Heart left ventricle (tissue), 16 donors: ENCODE results near the gene RNU1-4. TPM values are rescaled to one million over a fixed set of nuclear protein-coding genes. Genes with fewer than 3 reads are reported as not detected.
A peak's percentile ranks its signal among the peaks of the same experiment; 100 is the strongest.
"Not testable (repeated sequence)": the region's sequence is repeated elsewhere in the genome, so short reads cannot be mapped to it uniquely, and the experiment has no call there.

Experiments
- ATAC-seq, 4 donors: fragments of 200-7000 bp; cut with Tn5 transposase; one replicate each; pipeline ENCODE4 v1.9.1; 2020 to 2022; ENCODE audit warnings: moderate library complexity in 4 of 4, mild to moderate bottlenecking in 3 of 4, moderate number of reproducible peaks in 1 of 4
- DNase-seq, 5 donors: peaks; one replicate each; pipeline ENCODE4 v3.0.0-alpha.2; 2020
- H3K27ac ChIP-seq, 12 donors: fragments of 200-600 bp; sonication (generic) in 4 of 12; one replicate each; pipeline versions ENCODE4 v1.5.0 to v1.8.0; 2016 to 2022; ENCODE audit warnings: mild to moderate bottlenecking in 2 of 12
- H3K27me3 ChIP-seq, 9 donors: fragments of 200-600 bp; sonication (generic) in 2 of 9; one replicate each; pipeline versions ENCODE4 v1.5.1 to v1.8.0; 2016 to 2022; ENCODE audit warnings: mild to moderate bottlenecking in 3 of 9
- H3K36me3 ChIP-seq, 9 donors: fragments of 200-600 bp; sonication (generic) in 2 of 9; one replicate each; pipeline versions ENCODE4 v1.5.0 to v1.8.0; 2018 to 2022; ENCODE audit warnings: mild to moderate bottlenecking in 2 of 9
- H3K4me1 ChIP-seq, 12 donors: fragments of 200-600 bp; sonication (generic) in 4 of 12; one replicate each; pipeline versions ENCODE4 v1.5.0 to v1.8.0; 2016 to 2022; ENCODE audit warnings: mild to moderate bottlenecking in 3 of 12
- H3K4me3 ChIP-seq, 12 donors: fragments of 200-600 bp; sonication (generic) in 4 of 12; one replicate each; pipeline versions ENCODE4 v1.5.0 to v1.8.0; 2017 to 2022; ENCODE audit warnings: mild to moderate bottlenecking in 9 of 12, moderate library complexity in 4 of 12
- H3K9me3 ChIP-seq, 12 donors: fragments of 200-600 bp; sonication (generic) in 4 of 12; one replicate each; pipeline versions ENCODE4 v1.5.0 to v1.8.0; 2016 to 2022; ENCODE audit warnings: mild to moderate bottlenecking in 1 of 12
- POLR2A ChIP-seq, 2 donors: fragments of 450-650 bp; IDR thresholded peaks; one replicate each; pipeline ENCODE4 v1.6.1; 2017; ENCODE audit warnings: antibody characterized with exemption in 2 of 2, mild to moderate bottlenecking in 2 of 2, moderate library complexity in 2 of 2
- WGBS, 4 donors: extraction: QIAGEN DNeasy Blood & Tissue Kit in 2 of 4; methylation state at CpG; one replicate each; pipeline versions ENCODE4 v1.1.5 to v1.1.7; 2013 to 2018; 5-methylcytosine and 5-hydroxymethylcytosine counted together
- intact Hi-C, 10 donors: fragments of 100-400 bp; cut with DNase I; formaldehyde crosslinking; loops; one replicate each; pipeline versions ENCODE4 v1.11.1 to v1.14.2; 2022
- polyA plus RNA-seq, 2 donors: library from polyadenylated mRNA; stranded (reverse); fragments of 200-250 nt; gene quantifications; one replicate each; pipeline ENCODE4 v1.2.3, GENCODE V29; 2013
- total RNA-seq, 9 donors: library from RNA; depleted of rRNA in 2 of 9; stranded (reverse); fragments of >200 nt in 2 of 9; fragmentation: NEBNext Ultra II Directional in 3 of 9; extraction: Animal tissue kit (Norgen Biotek cat#: 25700) in 3 of 9; gene quantifications; one replicate each; pipeline versions ENCODE4 v1.1.0 to v1.2.4, GENCODE V29; 2016 to 2023
- TF ChIP-seq, protein P1 (sequence below), 12 donors: fragments of 200-600 bp; sonication (generic) in 4 of 12; IDR thresholded peaks; one replicate each; pipeline versions ENCODE4 v1.5.0 to v1.8.0; 2018 to 2022; ENCODE audit warnings: antibody characterized with exemption in 12 of 12, mild to moderate bottlenecking in 5 of 12
- donor health status: ischemic (EF 13 %, LVEDD 7.1; RV severe dilation, severe dysfunction).
- donor health status: healthy with polysubstance abuse.
- donor health status: DM: no; HTN: yes; CAD: no.
- donor health status: DM: no; HTN: no; CAD: no.
- donor health status: ischemic (EF 25% LVEDD 6.9; RV normal size, moderate dysfunction).
- donor health status: ischemic (EF 25% LVEDD 5.7; RV mildly dilated, moderate dysfunction).
- donor health status: healthy.
- donor health status: DM: yes; HTN: yes; CAD: no.
- donor health status: ischemic (EF 35%, LVEDD 5.7; RV mildly dilated, moderate dysfunction).
- donor health status: nonischemic (EF 11% LVEDD 7.7; RV severe dilation, severe dysfunction).
- donor health status: DM: yes; HTN: yes; CAD: no.
- donor health status: PGD.
- donor health status: ischemic (EF 29% LVEDD 5.4; RV normal size, mild dysfunction).
- donor health status: nonischemic (EF 23%, LVEDD 6.1; RV moderate dilation, normal function).

Gene RNU1-4
- total and polyA plus RNA-seq, 11 donors: 364 to 3,776 (median 2,470) TPM; not detected in 4

DNA sequence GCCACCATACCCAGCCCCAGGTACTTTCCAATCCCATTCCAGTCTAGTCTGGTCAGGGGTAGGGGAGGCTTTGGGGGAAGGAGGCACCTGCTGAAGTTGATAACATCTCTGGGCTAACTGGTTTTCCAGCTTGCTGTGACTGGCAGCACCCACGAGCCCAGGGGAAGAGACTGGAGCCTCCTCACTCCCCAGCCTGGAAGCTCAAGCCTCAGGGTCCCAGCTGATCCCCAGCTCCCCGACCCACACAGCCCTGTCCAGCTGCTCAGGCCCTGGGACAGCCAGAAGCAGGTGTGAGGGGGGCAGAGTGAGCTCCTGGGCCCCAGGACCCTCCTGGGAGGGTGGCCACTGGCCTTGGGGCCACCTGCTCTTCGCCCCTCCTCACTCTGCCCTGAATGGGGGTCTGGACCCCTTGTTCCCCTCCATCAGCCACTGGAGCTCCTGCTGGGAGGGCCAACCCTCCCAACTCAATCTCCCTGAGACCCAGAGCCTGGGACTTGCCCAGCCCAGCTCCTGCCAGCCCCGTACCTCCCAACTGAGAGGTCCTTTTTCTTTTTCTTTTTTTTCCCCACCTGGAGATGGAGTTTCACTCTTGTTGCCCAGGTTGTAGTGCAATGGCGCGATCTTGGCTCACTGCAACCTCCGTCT lies 23.5 kb upstream of the RNU1-4 start:
- H3K9me3 ChIP-seq: no peaks in the 10 kb centered on the region
- peaks cover 4 to 46% (median 13%) of the 10 kb centered on the region in 9 donors for H3K27me3 ChIP-seq
- no peak overlapping the region for H3K27ac ChIP-seq
- TF ChIP-seq POLR2A (IDR thresholded peaks at IDR 0.05): no peak
- TF ChIP-seq, protein P1, sequence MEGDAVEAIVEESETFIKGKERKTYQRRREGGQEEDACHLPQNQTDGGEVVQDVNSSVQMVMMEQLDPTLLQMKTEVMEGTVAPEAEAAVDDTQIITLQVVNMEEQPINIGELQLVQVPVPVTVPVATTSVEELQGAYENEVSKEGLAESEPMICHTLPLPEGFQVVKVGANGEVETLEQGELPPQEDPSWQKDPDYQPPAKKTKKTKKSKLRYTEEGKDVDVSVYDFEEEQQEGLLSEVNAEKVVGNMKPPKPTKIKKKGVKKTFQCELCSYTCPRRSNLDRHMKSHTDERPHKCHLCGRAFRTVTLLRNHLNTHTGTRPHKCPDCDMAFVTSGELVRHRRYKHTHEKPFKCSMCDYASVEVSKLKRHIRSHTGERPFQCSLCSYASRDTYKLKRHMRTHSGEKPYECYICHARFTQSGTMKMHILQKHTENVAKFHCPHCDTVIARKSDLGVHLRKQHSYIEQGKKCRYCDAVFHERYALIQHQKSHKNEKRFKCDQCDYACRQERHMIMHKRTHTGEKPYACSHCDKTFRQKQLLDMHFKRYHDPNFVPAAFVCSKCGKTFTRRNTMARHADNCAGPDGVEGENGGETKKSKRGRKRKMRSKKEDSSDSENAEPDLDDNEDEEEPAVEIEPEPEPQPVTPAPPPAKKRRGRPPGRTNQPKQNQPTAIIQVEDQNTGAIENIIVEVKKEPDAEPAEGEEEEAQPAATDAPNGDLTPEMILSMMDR (IDR thresholded peaks at IDR 0.05): no peak
- peaks cover 0 to 11% (median 0%) of the 10 kb centered on the region in 12 donors for H3K4me1 ChIP-seq
- intact Hi-C loops: no loop called here
- ATAC-seq (no peak), DNase-seq (peak in 1 of 5 donors; percentile 29)
- no peaks in the 10 kb centered on the region for H3K36me3 ChIP-seq
- WGBS, 4 donors: 80 to 84% (median 82%) methylated on average over 7 of the region's 7 CpGs
- no peak overlapping the region for H3K4me3 ChIP-seq

DNA sequence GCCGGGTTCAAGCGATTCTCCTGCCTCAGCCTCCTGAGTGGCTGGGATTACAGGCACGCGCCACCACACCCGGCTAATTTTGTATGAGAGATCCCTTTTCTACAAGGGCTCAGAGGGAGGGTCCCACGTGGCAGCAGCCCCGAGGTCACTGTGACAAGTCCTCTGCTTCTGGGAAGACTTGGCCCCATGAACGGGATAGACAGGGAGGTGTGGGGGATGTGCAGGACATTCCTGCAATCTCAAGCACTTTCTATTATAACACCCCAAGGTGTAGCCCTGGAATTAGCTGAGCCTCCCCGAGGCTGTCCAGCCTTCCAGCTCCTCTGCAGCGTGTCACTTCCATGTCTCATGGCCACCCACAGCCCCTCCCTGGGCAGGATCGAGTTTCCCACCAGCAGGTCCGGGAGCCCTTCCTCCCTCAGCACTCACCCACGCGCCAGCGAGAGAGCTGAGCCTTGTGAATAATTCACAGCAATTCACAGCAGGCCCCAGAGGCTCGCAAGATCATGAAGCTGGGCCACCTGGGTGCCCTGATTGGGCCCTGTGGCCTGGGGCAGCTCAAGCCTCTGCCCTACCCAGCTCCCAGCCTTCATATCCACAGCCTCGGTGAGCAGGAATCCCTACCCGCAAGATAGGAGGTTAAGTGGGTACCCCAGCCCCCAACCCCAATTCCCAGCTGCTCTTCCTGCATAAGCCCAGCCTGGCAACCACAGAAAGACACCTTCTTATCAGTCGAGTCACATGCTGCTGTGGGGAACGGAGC lies 22.8 kb upstream of the RNU1-4 start:
- Histone ChIP-seq H3K4me1 (peaks cover 0 to 11% (median 0%) of the 10 kb centered on the region in 12 donors), H3K27ac (no peak overlapping the region), H3K36me3 (no peaks in the 10 kb centered on the region), H3K4me3 (no peak overlapping the region), H3K9me3 (no peaks in the 10 kb centered on the region), H3K27me3 (peaks cover 4 to 47% (median 13%) of the 10 kb centered on the region in 9 donors)
- DNase-seq (peak in 2 of 5 donors; percentile 28 to 68), ATAC-seq (peak; percentile 1 to 28 (median 12))
- 47 to 57% (median 49%) methylated on average over 20 of the region's 20 CpGs for WGBS, 4 donors
- intact Hi-C loops: no loop called here
- TF ChIP-seq POLR2A (IDR thresholded peaks at IDR 0.05): no peak
- TF ChIP-seq, protein P1 (IDR thresholded peaks at IDR 0.05): no peak

DNA sequence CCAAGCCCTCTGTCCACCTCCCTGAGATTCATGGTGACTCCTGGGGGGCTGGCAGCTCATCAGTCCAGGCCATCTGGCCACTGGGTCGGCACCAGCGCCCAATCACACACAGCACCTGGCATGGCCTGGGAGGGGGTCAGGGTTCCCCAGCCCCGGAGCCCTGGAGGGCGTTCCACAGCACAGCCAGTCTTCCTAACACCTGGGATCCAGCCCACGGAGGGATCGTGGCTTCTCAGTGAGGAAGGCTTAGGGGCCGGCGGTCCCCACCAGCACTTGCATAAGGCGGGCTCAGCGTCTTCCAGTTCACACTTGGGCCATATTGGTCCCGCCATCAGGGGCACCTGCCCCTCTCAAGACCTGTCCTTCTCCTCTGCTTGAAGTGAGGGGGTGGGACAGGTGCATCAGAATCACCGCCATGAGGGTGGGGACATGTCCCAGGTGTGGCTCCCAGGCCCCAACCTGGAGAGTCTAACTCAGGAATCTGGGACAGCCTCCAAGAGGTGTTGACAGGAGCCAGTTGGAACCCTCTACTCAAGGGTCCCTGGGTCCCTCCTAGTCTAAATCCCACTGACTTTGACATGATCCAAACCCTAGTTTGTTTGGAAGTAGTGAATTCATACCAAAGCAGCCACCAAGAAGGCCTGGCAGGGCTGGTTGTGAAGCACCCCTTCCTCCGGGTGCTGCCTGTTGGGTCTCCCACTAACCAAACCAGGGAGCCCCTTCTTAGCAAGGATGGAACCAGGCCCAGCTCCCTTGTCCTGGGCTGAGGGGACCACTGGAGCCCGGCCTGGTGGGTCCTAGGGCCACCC lies 22.0 kb upstream of the RNU1-4 start:
- H3K36me3 ChIP-seq, H3K9me3 ChIP-seq, H3K27ac ChIP-seq, H3K4me3 ChIP-seq, intact Hi-C loops: not testable (repeated sequence)
- ATAC-seq (peak; percentile 5 to 15 (median 9)), DNase-seq (peak in 1 of 5 donors; percentile 69)
- Histone ChIP-seq H3K27me3 (peaks cover 4 to 50% (median 13%) of the 10 kb centered on the region in 9 donors), H3K4me1 (peaks cover 0 to 11% (median 0%) of the 10 kb centered on the region in 12 donors)
- WGBS, 4 donors: 85 to 90% (median 88%) methylated on average over 14 of the region's 14 CpGs

DNA sequence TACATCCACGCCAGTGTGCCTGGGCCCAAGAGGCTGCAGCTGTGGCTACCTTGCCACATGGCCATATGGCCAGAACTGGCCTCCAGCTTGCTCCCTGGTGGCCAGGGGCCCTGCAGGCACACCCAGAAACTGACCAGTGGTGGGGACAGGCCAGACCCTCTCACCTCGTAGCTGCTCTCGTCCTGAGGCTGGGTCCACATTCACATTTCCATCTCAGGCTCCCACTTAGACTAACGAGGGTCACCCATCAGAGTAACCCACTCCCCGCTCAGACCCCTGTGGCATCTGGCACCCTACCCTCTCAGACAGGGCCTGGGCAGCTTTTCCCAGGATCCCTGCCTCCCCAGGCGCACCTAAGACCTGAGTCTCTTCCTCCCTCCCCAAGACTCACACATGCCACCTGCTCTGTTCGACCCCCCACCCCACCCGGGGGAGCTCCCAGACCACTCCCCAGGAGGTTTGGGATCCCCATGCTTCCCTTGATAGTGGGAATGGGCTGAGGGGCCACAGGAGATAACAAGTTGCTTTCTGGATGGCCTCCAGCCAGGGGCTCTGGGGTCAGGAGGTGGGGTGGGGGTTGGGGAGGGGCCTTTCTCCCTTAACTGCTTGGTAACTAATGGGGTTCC lies 21.3 kb upstream of the RNU1-4 start:
- H3K27me3 ChIP-seq: peaks cover 4 to 52% (median 14%) of the 10 kb centered on the region in 9 donors
- intact Hi-C loops: no loop called here
- H3K9me3 ChIP-seq: no peaks in the 10 kb centered on the region
- H3K4me3 ChIP-seq: no peak overlapping the region
- 85 to 90% (median 88%) methylated on average over 8 of the region's 8 CpGs for WGBS, 4 donors
- H3K36me3 ChIP-seq: no peaks in the 10 kb centered on the region
- H3K27ac ChIP-seq: no peak overlapping the region
- ATAC-seq (peak in 1 of 4 donors; percentile 21), DNase-seq (peak in 2 of 5 donors; percentile 26 to 73)
- peaks cover 0 to 11% (median 0%) of the 10 kb centered on the region in 12 donors for H3K4me1 ChIP-seq
- TF ChIP-seq, protein P1 (IDR thresholded peaks at IDR 0.05): no peak
- TF ChIP-seq POLR2A (IDR thresholded peaks at IDR 0.05): no peak
